ENCODE data around the gene RMDN3. TPM values are rescaled to one million over a fixed set of nuclear protein-coding genes. Genes with fewer than 3 reads are reported as not detected.
A peak's percentile ranks its signal among the peaks of the same experiment; 100 is the strongest.

Gene RMDN3
- total and polyA plus RNA-seq, 2 of the 13 experiments (the other 11 are each of a cell fraction or from before 2014, with no cell fraction given): 16.8 to 19.5 TPM

DNA sequence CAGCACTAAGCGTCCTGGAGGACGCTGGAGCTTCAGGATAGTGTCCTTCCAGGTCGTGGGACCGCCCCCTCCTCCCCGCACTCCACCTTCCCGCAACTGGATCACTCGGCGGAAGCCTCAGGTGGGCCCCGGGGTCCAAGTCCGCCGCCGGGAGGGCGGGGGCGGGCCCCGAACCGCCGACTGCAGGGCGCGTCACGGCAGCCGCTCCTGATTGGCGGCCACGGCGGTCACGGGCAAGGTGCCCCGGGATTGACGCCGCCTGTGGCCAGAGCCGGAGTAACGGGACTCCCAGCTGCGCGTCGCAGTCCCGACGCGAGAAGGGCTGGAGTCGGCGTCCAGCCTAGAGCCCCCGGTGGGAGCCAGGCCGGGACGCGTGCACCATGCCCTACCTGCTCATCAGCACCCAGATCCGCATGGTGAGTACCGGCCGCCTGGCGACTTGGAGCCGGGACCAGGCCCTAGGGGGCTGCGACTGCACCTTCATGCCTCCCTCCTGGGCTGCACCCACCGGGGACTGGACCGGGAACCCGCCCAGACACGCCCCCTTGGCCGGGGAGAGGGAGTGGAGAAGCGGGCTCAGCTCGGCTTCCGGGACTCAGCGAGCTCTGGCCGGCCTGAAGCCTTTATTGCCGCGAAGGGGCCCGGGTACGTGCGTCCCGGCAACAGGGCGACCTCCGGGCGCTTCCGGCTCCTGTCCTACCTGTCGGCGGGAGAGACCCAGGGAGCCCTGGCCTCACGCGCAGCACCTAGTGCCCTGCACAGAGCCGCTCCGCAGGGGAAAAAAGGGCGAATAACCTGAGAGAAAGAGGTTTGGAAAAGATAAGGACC is 9.0 kb upstream of the RMDN3 start, which contains the start of gene GCHFR (continued):
- TF ChIP-seq ZNF431 (CRISPR knock-in tag; IDR thresholded peaks at IDR 0.05; ENCODE audit: borderline replicate concordance, low read depth): 0 out of 2 replicates have a peak, but pooled peaks have one; percentile 69
- TF ChIP-seq ZNF264 (CRISPR knock-in tag; IDR thresholded peaks at IDR 0.05): no peak
- TF ChIP-seq GATA4 (IDR thresholded peaks at IDR 0.05; ENCODE audit: borderline replicate concordance, low read depth): peak; percentile 18; the same call in 1 of the 2 replicates
- TF ChIP-seq, protein P1, sequence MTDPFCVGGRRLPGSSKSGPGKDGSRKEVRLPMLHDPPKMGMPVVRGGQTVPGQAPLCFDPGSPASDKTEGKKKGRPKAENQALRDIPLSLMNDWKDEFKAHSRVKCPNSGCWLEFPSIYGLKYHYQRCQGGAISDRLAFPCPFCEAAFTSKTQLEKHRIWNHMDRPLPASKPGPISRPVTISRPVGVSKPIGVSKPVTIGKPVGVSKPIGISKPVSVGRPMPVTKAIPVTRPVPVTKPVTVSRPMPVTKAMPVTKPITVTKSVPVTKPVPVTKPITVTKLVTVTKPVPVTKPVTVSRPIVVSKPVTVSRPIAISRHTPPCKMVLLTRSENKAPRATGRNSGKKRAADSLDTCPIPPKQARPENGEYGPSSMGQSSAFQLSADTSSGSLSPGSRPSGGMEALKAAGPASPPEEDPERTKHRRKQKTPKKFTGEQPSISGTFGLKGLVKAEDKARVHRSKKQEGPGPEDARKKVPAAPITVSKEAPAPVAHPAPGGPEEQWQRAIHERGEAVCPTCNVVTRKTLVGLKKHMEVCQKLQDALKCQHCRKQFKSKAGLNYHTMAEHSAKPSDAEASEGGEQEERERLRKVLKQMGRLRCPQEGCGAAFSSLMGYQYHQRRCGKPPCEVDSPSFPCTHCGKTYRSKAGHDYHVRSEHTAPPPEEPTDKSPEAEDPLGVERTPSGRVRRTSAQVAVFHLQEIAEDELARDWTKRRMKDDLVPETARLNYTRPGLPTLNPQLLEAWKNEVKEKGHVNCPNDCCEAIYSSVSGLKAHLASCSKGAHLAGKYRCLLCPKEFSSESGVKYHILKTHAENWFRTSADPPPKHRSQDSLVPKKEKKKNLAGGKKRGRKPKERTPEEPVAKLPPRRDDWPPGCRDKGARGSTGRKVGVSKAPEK (CRISPR knock-in tag; IDR thresholded peaks at IDR 0.05; ENCODE audit: borderline replicate concordance): no peak
- no peak for TF ChIP-seq SUZ12 (IDR thresholded peaks at IDR 0.05; ENCODE audit: low read depth, low read length)
- peak; percentile 91; the same call in 1 of the 2 replicates for TF ChIP-seq CENPT (CRISPR knock-in tag; IDR thresholded peaks at IDR 0.05; ENCODE audit: low read depth)
- TF ChIP-seq YY1 (IDR thresholded peaks at IDR 0.05; ENCODE audit: insufficient read depth, insufficient replicate concordance, low read depth, low read length): peak; percentile 14
- TF ChIP-seq, protein P2, sequence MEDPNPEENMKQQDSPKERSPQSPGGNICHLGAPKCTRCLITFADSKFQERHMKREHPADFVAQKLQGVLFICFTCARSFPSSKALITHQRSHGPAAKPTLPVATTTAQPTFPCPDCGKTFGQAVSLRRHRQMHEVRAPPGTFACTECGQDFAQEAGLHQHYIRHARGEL (CRISPR knock-in tag; IDR thresholded peaks at IDR 0.05): no peak; the same call in 1 of the 2 replicates
- TF ChIP-seq ZNF550 (CRISPR knock-in tag; IDR thresholded peaks at IDR 0.05; ENCODE audit: borderline replicate concordance): 0 out of 2 replicates have a peak, but pooled peaks have one; percentile 34
- TF ChIP-seq, protein P3, sequence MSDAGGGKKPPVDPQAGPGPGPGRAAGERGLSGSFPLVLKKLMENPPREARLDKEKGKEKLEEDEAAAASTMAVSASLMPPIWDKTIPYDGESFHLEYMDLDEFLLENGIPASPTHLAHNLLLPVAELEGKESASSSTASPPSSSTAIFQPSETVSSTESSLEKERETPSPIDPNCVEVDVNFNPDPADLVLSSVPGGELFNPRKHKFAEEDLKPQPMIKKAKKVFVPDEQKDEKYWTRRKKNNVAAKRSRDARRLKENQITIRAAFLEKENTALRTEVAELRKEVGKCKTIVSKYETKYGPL (CRISPR knock-in tag; IDR thresholded peaks at IDR 0.05): no peak; the same call in 1 of the 2 replicates
- peak; percentile 84 for TF ChIP-seq ZNF724P (CRISPR knock-in tag; IDR thresholded peaks at IDR 0.05; ENCODE audit: borderline replicate concordance)
- TF ChIP-seq ZNF816 (CRISPR knock-in tag; IDR thresholded peaks at IDR 0.05; ENCODE audit: borderline replicate concordance): no peak
- TF ChIP-seq, protein P4, sequence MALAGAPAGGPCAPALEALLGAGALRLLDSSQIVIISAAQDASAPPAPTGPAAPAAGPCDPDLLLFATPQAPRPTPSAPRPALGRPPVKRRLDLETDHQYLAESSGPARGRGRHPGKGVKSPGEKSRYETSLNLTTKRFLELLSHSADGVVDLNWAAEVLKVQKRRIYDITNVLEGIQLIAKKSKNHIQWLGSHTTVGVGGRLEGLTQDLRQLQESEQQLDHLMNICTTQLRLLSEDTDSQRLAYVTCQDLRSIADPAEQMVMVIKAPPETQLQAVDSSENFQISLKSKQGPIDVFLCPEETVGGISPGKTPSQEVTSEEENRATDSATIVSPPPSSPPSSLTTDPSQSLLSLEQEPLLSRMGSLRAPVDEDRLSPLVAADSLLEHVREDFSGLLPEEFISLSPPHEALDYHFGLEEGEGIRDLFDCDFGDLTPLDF (CRISPR knock-in tag; IDR thresholded peaks at IDR 0.05): no peak; the same call in 1 of the 2 replicates
- TF ChIP-seq NCOA1 (CRISPR knock-in tag; IDR thresholded peaks at IDR 0.05): peak; percentile 94
- no peak for TF ChIP-seq ZNF484 (CRISPR knock-in tag; IDR thresholded peaks at IDR 0.05; ENCODE audit: borderline replicate concordance, low read depth)
- no peak for TF ChIP-seq BRCA1 (CRISPR knock-in tag; IDR thresholded peaks at IDR 0.05)

Data from HepG2 (cell line).